GM12878 (cell line): Measurements from ENCODE around the gene TNIP2. TPM values are rescaled to one million over a fixed set of nuclear protein-coding genes. Genes with fewer than 3 reads are reported as not detected.

ENCODE experiments used
- ATAC-seq: fragments of 200-7000 bp; cut with Tn5 transposase; 3 replicates; pipeline ENCODE4 v1.9.1; 2020; ENCODE audit warnings: mild to moderate bottlenecking, moderate library complexity
- BruUV-seq: library from RNA; stranded (reverse); fragments of 400-500 nt; replicated peaks from 2 replicates; lab custom pipeline; 2021; lab: Mats Ljungman, UMichigan
- CTCF ChIA-PET: fragments of 300-600 bp; sonication (Branson Sonifier 250); formaldehyde crosslinking; extraction: SDS; loops from one replicate; lab custom pipeline; 2021; ENCODE audit warnings: inconsistent platforms; lab: Yijun Ruan, JAX
- POLR2A ChIA-PET: fragments of 350-600 bp; formaldehyde crosslinking; extraction: SDS; loops from one replicate; lab custom pipeline; 2021; ENCODE audit warnings: inconsistent platforms; lab: Charles Lee
- RAD21 ChIA-PET: fragments of 300-600 bp; sonication (Branson Sonifier 250); formaldehyde crosslinking; loops from one replicate; lab custom pipeline; 2023; ENCODE audit warnings: antibody characterized with exemption; ENCODE audit not compliant: unreplicated experiment; lab: Charles Lee
- SMC1A ChIA-PET: fragments of 300-600 bp; sonication (Branson Sonifier 250); formaldehyde crosslinking; loops from one replicate; lab custom pipeline; 2023; ENCODE audit not compliant: unreplicated experiment, uncharacterized antibody; lab: Charles Lee
- DNase-seq: peaks from one replicate; pipeline ENCODE4 v3.0.0-alpha.2; 2011; ENCODE audit warnings: low read depth, low spot score
- FAIRE-seq: peaks from 3 replicates; lab custom pipeline; 2011; peaks lifted over from hg19 to GRCh38; lab: Jason Lieb, UNC
- H2AFZ ChIP-seq: 2 replicates; pipeline ENCODE4 v1.6.0; 2011; ENCODE audit warnings: low read depth, low read length, control low read depth; ENCODE audit not compliant: control insufficient read depth
- H3K27ac ChIP-seq: 2 replicates; pipeline ENCODE4 v1.5.1; 2011; ENCODE audit warnings: control low read depth; ENCODE audit not compliant: control insufficient read depth, insufficient read depth
- H3K27me3 ChIP-seq, 2 experiments: replicated peaks in 1 of 2; 2 replicates each; pipeline versions ENCODE4 v1.6.0 to v1.6.1; 2011; ENCODE audit warnings: low read length in 1 of 2; ENCODE audit not compliant: control insufficient read depth in 2 of 2, insufficient read depth in 2 of 2
- H3K36me3 ChIP-seq, 2 experiments: 2 replicates each; pipeline ENCODE4 v1.5.1; 2011; ENCODE audit warnings: low read length in 1 of 2; ENCODE audit not compliant: control insufficient read depth in 2 of 2, insufficient read depth in 2 of 2
- H3K4me1 ChIP-seq: 2 replicates; pipeline ENCODE4 v1.6.1; 2011; ENCODE audit warnings: mild to moderate bottlenecking, low read length, moderate library complexity, mixed read lengths; ENCODE audit not compliant: control insufficient read depth, insufficient read depth
- H3K4me2 ChIP-seq: 2 replicates; pipeline ENCODE4 v1.6.0; 2011; ENCODE audit warnings: control low read depth; ENCODE audit not compliant: control insufficient read depth, insufficient read depth
- H3K4me3 ChIP-seq: fragments of 200-600 bp; sonication (generic); 2 replicates; pipeline ENCODE4 v1.5.1; 2016
- H3K79me2 ChIP-seq: 2 replicates; pipeline ENCODE4 v1.6.0; 2011; ENCODE audit warnings: low read length; ENCODE audit not compliant: control insufficient read depth, insufficient read depth
- H3K9ac ChIP-seq: 2 replicates; pipeline ENCODE4 v1.8.0; 2011; ENCODE audit warnings: low read length, control low read depth, mixed read lengths; ENCODE audit not compliant: control insufficient read depth, insufficient read depth
- H3K9me3 ChIP-seq: replicated peaks from 3 replicates; pipeline ENCODE4 v1.5.1; 2011; ENCODE audit warnings: mild to moderate bottlenecking, low read length; ENCODE audit not compliant: control insufficient read depth, insufficient read depth
- H4K20me1 ChIP-seq: 2 replicates; pipeline ENCODE4 v1.6.0; 2011; ENCODE audit not compliant: control insufficient read depth, insufficient read depth
- ASH2L ChIP-seq: fragments of 300-600, 200-600 bp; sonication (generic); IDR thresholded peaks from 2 replicates; pipeline ENCODE4 v1.6.1; 2017; ENCODE audit warnings: low read depth, mild to moderate bottlenecking, borderline replicate concordance
- BRCA1 ChIP-seq: IDR thresholded peaks from 2 replicates; pipeline ENCODE4 v1.6.1; 2011; ENCODE audit warnings: low read depth, low read length, improper control_type of control experiment
- CHD1 ChIP-seq: IDR thresholded peaks from 2 replicates; pipeline ENCODE4 v1.6.1; 2012; ENCODE audit warnings: low read depth, low read length, improper control_type of control experiment
- CREM ChIP-seq: IDR thresholded peaks from 2 replicates; pipeline ENCODE4 v1.6.1; 2014; ENCODE audit warnings: antibody characterized with exemption, low read depth
- ESRRA ChIP-seq: IDR thresholded peaks from 2 replicates; pipeline ENCODE4 v1.6.1; 2012; ENCODE audit warnings: mild to moderate bottlenecking, low read length, improper control_type of control experiment
- ETV6 ChIP-seq, 2 experiments: fragments of 450-650 bp in 1 of 2; IDR thresholded peaks in 1 of 2; conservative IDR thresholded peaks in 1 of 2; 2 replicates each; pipeline ENCODE4 v1.6.1; 2014; ENCODE audit warnings: antibody characterized with exemption in 1 of 2, borderline replicate concordance in 1 of 2, low read depth in 1 of 2, mild to moderate bottlenecking in 1 of 2, moderate library complexity in 1 of 2
- IRF3 ChIP-seq: fragments of 450-650 bp; IDR thresholded peaks from 2 replicates; pipeline ENCODE4 v1.6.1; 2014; ENCODE audit warnings: mild to moderate bottlenecking
- MEF2B ChIP-seq: fragments of 450-650 bp; IDR thresholded peaks from 2 replicates; pipeline ENCODE4 v1.6.1; 2018; ENCODE audit warnings: mild to moderate bottlenecking, moderate library complexity; ENCODE audit not compliant: partially characterized antibody, poor library complexity, severe bottlenecking
- MTA3 ChIP-seq: IDR thresholded peaks from 2 replicates; pipeline ENCODE4 v1.6.1; 2012; ENCODE audit warnings: low read length, inconsistent platforms, borderline replicate concordance
- MYC ChIP-seq: IDR thresholded peaks from 2 replicates; pipeline ENCODE4 v1.6.1; 2011; ENCODE audit warnings: mild to moderate bottlenecking, low read length, moderate library complexity, inconsistent platforms; ENCODE audit not compliant: insufficient read depth, insufficient replicate concordance, insufficient read length, severe bottlenecking
- NR2F1 ChIP-seq: fragments of 450-650 bp; conservative IDR thresholded peaks from 2 replicates; pipeline ENCODE4 v1.6.1; 2017; ENCODE audit warnings: mild to moderate bottlenecking
- PBX3 ChIP-seq: IDR thresholded peaks from 2 replicates; pipeline ENCODE4 v1.6.1; 2011; ENCODE audit warnings: mild to moderate bottlenecking, low read depth, low read length, moderate library complexity; ENCODE audit not compliant: insufficient replicate concordance
- RAD51 ChIP-seq: fragments of 450-650 bp; IDR thresholded peaks from 2 replicates; pipeline ENCODE4 v1.6.1; 2016; ENCODE audit warnings: moderate library complexity, mild to moderate bottlenecking, inconsistent platforms
- REST ChIP-seq: IDR thresholded peaks from 2 replicates; pipeline ENCODE4 v1.6.1; 2012; ENCODE audit warnings: mild to moderate bottlenecking, low read depth, low read length
- SMC3 ChIP-seq: IDR thresholded peaks from 2 replicates; pipeline ENCODE4 v1.6.1; 2011; ENCODE audit warnings: low read length, improper control_type of control experiment, borderline replicate concordance
- ZZZ3 ChIP-seq: IDR thresholded peaks from 2 replicates; pipeline ENCODE4 v1.6.1; 2011; ENCODE audit warnings: low read depth; ENCODE audit not compliant: control insufficient read depth, insufficient read length
- WGBS: methylation state at CpG from one replicate; pipeline ENCODE4 v1.1.6; 2016; ENCODE audit warnings: low lambda C conversion rate; ENCODE audit not compliant: insufficient replicate concordance, insufficient coverage; ENCODE audit errors: missing lambda C conversion rate; 5-methylcytosine and 5-hydroxymethylcytosine counted together
- in situ Hi-C: fragments of 300-500 bp; cut with MboI; formaldehyde crosslinking; loops from 9 replicates; pipeline ENCODE4 v1.14.3; 2018; ENCODE audit warnings: mixed read lengths
- intact Hi-C: fragments of 100-400 bp; cut with micrococcal nuclease; formaldehyde crosslinking; loops from one replicate; pipeline ENCODE4 v1.14.2; 2022; ENCODE audit not compliant: unreplicated experiment
- polyA plus RNA-seq, 11 experiments: library from polyadenylated mRNA; depleted of rRNA in 4 of 11; unstranded in 6 of 11; stranded (reverse) in 5 of 11; fragments of >200 nt; fragmentation: Nextera tagmentation in 4 of 11; fragmentation: Illumina TruSeq in 1 of 11; extraction: Ambion mirVana in 4 of 11; extraction: Trizol in 1 of 11; gene quantifications; 1 replicate in 1 of 11; 2 replicates in 10 of 11; pipeline versions ENCODE4 v1.2.1 to v1.2.3, GENCODE V29; 2011 to 2016; ENCODE audit warnings: inconsistent platforms in 2 of 11, missing spikeins in 2 of 11, low read depth in 1 of 11
- total RNA-seq, 4 experiments: library from RNA; depleted of rRNA in 3 of 4; stranded (reverse); fragments of >200 nt in 3 of 4; fragmentation: Illumina TruSeq in 1 of 4; extraction: Trizol in 1 of 4; gene quantifications; 2 replicates each; pipeline versions ENCODE4 v1.2.1 to v1.2.3, GENCODE V29; 2013 to 2021

TNIP2 gene
- total and polyA plus RNA-seq, 10 of the 15 experiments (the other 5 are each of a cell fraction or from before 2014, with no cell fraction given) = 1.4 to 64.9 (median 45.5) TPM

GRCh38 chr4:2745981-2746806, 9.9 kb downstream of the TNIP2 start:
- ATAC-seq = peak; percentile 93
- Histone ChIP-seq H3K4me3 (peak overlapping the region; percentile 22), H3K79me2 (peaks cover 33% of the 10 kb centered on the region), H4K20me1 (no peaks in the 10 kb centered on the region; the same call in 1 of the 2 replicates), H3K36me3 (peaks cover 25 to 28% of the 10 kb centered on the region in 2 experiments), H3K27ac (peak overlapping the region; percentile 98), H3K9ac (peak overlapping the region; percentile 67), H2AFZ (no peak overlapping the region), H3K4me2 (peak overlapping the region; percentile 88), H3K9me3 (no peaks in the 10 kb centered on the region; the same call in 2 of the 3 replicates), H3K27me3 (no peaks in the 10 kb centered on the region), H3K4me1 (peaks cover 47% of the 10 kb centered on the region)
- WGBS = 0% methylated on average over 21 of the region's 21 CpGs
- FAIRE-seq = peak; percentile 96
- intact Hi-C loops = loop anchor here (1.0 to 5.0 kb wide), 5 partner anchors 34 to 191 kb away; no protein-coding TSS in a partner anchor
- ChIA-PET RAD21 (interaction anchor here (0.6 to 4.7 kb wide), 19 partner anchors 10 to 300 kb away, joined by 3 to 29 read pairs (median 5); partner anchors contain the start of genes RNF4 and TNIP2), POLR2A (interaction anchor here (0.8 to 2.8 kb wide), 13 partner anchors 10 to 216 kb away, joined by 3 to 18 read pairs (median 7); partner anchors contain the start of genes SH3BP2 and TNIP2), SMC1A (interaction anchor here (0.6 to 4.3 kb wide), 19 partner anchors 10 to 331 kb away, joined by 3 to 31 read pairs (median 3); partner anchors contain the start of gene RNF4), CTCF (interaction anchor here (0.5 to 3.4 kb wide), 14 partner anchors 11 to 252 kb away, joined by 3 to 18 read pairs (median 4); partner anchors contain the start of gene TNIP2)
- in situ Hi-C loops = no loop called here
- peak; percentile 98 for DNase-seq
- no TSS peak for BruUV-seq
- TF ChIP-seq MTA3 (peak; percentile 98), SMC3 (peak; percentile 27), MEF2B (peak; percentile 99), ZZZ3 (no peak), MYC (no peak), RAD51 (peak; percentile 79), BRCA1 (no peak), ASH2L (no peak), PBX3 (peak; percentile 20), REST (peak; percentile 54; the same call in 1 of the 2 replicates), CREM (peak; percentile 97), CHD1 (no peak), ESRRA (peak; percentile 51; the same call in 1 of the 2 replicates), ETV6 (conservative IDR thresholded peaks at IDR 0.05 in 1 of 2, IDR thresholded peaks at IDR 0.05 in 1 of 2; ENCODE audit: borderline replicate concordance in 1 of 2, low read depth in 1 of 2) (peak in 1 of 2 experiments; percentile 97; a peak in 2 of 4 replicates), NR2F1 (peak; percentile 100), IRF3 (no peak)
